ENCODE results near the gene HOXB13.

Gene HOXB13

DNA sequence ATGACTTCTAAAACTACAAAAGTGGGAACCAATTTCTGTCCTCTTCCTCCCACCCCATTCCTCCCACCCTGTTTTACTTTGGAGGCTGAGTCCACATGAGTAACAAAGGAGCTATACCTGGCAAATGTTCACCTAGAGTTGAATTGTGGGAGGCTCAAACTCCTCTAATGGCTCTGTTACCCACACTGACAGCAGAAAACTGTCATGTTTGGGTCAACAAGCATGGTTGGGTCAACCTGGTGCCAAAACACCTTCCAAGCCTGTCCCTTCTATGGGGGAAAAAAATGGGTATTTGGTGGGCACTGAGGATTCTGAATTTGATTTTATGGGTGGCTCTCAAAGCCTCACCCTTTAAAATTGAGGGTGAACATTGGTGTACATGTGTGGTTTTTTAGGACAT lies 12.0 kb upstream of the HOXB13 start:
- DNase-seq (ENCODE audit: extremely low read depth, low read depth) = no peak
- H3K4me3 ChIP-seq (replicated peaks; ENCODE audit: low read depth, low read length) = no peak overlapping the region
- no peak for TF ChIP-seq CTCF (IDR thresholded peaks at IDR 0.05; ENCODE audit: low read depth, low read length, missing control alignments)

DNA sequence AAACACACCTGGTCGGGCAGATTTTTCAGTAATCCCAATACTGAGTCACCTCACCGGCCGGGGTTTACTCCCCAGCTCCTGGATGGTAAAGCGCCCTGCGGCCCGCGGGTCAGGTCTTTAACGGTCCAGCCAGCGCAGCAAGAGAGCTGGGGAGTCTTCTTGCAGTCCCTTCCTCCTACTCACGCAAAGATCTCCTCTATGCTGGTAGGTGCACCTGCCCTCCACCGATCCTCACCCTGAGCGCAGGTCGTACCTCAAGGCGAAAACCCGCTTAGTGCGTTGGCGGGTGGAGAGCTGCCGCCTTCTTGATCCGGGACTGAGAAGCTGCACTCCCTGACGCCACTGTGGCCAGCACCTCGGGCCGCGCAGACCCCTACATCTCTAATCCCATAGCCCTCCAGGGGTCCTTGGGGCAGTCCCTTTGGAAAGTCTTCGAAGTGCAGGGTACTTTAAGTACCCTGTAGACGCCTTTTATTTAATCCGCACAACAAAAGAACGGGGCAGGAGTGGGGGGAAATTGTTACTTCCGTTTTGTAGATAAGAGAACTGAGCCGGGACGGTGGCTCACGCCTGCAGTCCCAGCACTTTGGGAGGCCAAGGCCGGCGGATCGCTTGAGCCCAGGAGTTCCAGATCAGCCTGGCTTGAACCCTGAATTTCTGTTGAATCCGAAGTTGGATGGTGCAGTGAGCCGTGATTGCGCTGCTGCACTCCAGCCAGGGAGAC lies 10.4 kb upstream of the HOXB13 start:
- DNase-seq (ENCODE audit: extremely low read depth, low read depth) = no peak

GRCh38 chr17:48738424-48738802 lies 9.9 kb upstream of the HOXB13 start:
- TF ChIP-seq CTCF (IDR thresholded peaks at IDR 0.05; ENCODE audit: low read depth, low read length, missing control alignments) = no peak
- DNase-seq (ENCODE audit: extremely low read depth, low read depth) = no peak
- H3K4me3 ChIP-seq (replicated peaks; ENCODE audit: low read depth, low read length) = no peak overlapping the region

More for the DNA sequence above, 10.4 kb upstream of the HOXB13 start:
- no peak for TF ChIP-seq CTCF (IDR thresholded peaks at IDR 0.05; ENCODE audit: low read depth, low read length, missing control alignments)
- H3K4me3 ChIP-seq (replicated peaks; ENCODE audit: low read depth, low read length) = no peak overlapping the region

DNA sequence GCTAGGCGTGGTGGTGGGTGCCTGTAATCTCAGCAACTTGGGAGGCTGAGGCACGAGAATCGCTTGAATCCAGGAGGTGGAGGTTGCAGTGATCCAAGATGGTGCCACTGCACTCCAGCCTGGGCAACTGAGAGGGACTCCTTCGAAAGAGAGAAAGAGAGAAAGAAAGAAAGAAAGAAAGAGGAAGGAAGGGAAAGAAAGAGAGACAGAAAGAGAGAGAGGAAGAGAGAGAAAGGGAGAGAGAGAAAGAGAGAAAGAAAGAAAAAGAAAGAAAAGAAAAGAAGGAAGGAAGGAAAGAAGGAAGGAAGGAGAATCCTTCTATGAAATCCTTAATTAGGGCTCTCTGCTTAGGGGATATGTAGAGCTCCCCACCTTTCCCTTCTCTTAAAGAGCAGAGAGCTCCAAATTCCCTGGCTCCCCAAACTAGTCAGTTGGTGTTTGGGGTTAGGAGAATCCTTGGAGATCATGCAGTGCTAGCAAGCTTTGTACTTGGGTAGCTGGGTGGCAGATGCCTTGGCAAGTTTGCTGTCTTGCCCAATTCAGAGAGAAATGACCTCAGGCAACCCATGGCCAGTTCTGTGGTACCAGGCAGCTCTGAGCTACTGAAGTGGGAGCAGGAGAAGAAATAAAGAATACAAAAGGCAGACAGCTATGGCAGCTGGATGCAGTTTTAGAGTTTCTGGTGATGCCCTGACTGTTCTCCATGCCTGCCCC lies 8.9 kb upstream of the HOXB13 start:
- H3K4me3 ChIP-seq (replicated peaks; ENCODE audit: low read depth, low read length) = no peak overlapping the region
- DNase-seq (ENCODE audit: extremely low read depth, low read depth) = no peak
- no peak for TF ChIP-seq CTCF (IDR thresholded peaks at IDR 0.05; ENCODE audit: low read depth, low read length, missing control alignments)

GRCh38 chr17:48735062-48735351 lies 6.5 kb upstream of the HOXB13 start:
- no peak for TF ChIP-seq CTCF (IDR thresholded peaks at IDR 0.05; ENCODE audit: low read depth, low read length, missing control alignments)
- no peak overlapping the region for H3K4me3 ChIP-seq (replicated peaks; ENCODE audit: low read depth, low read length)
- DNase-seq (ENCODE audit: extremely low read depth, low read depth) = no peak

- no peak for TF ChIP-seq CTCF (IDR thresholded peaks at IDR 0.05; ENCODE audit: low read depth, low read length, missing control alignments)
- H3K4me3 ChIP-seq (replicated peaks; ENCODE audit: low read depth, low read length) = no peak overlapping the region
- DNase-seq (ENCODE audit: extremely low read depth, low read depth) = no peak
Measured at GRCh38 chr17:48734333-48735061, 5.9 kb upstream of the HOXB13 start.

Data from HFF-Myc (cell line).